HG03108 (cell line): ENCODE measurements around the gene RIMBP2.
"Not testable (repeated sequence)": the region's sequence is repeated elsewhere in the genome, so short reads cannot be mapped to it uniquely, and the experiment has no call there.

Source experiments
- ATAC-seq: cut with Tn5 transposase; IDR thresholded peaks from one replicate; pipeline ENCODE4 v1.9.1; 2021; ENCODE audit warnings: moderate library complexity; ENCODE audit not compliant: unreplicated experiment

Gene RIMBP2

DNA sequence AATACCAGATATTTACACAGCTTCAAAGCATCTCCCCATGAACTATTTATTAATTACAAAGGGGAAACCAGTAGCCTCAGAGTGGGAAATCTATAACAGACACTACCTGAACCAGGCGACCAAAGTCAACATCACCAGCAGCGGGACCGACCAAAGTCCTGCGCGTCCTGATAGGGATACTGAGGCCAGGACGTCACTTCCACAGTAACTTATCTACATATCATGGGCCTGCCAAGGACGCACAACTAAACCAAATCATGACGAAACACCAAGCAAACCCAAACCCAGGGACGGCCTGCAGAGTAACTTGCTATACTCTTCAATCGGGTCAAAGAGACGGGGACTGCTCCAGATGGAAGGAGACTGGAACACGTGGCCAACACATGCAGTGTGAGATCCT, 26.0 kb upstream of the RIMBP2 start:
- no peak for ATAC-seq

DNA sequence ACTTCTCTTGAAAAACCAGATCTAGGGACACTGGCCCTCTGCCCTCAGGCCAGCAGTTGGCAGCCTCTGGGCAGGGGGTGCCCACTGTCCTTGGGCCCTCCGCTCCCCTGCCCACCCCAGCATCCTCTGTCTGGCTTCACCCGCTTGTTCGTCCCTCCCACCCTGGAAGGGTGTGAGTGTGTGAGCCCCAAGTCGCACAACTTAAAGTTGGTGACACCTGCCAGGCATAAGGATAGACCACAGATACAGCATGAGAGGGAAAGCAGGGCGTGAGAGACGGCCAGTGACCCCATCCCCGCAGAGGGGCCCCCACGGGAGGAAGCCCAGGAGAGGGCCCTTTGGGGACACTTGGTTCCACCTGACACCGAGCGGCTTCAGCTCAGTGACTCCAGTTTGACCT, 23.5 kb upstream of the RIMBP2 start:
- no peak for ATAC-seq

DNA sequence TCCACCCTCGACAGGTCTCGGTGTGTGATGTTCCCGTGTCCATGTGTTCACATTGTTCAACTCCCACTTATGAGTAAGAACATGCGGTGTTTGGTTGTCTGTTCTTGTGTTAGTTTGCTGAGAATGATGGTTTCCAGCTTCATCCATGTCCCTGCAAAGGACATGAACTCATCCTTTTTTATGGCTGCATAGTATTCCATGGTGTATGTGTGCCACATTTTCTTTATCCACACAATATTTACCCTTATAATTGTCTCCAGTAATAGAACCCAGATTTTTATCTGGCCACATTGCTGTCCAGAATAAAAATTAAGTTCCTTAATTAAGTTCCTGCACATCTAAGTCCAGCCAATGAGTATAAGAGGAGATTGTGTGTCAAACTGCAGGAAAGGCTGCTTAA, 22.3 kb upstream of the RIMBP2 start:
- not testable (repeated sequence) for ATAC-seq

- no peak for ATAC-seq
Measured at GRCh38 chr12:130737731-130738130, 21.6 kb upstream of the RIMBP2 start.

GRCh38 chr12:130729344-130729743, 13.2 kb upstream of the RIMBP2 start:
- no peak for ATAC-seq

DNA sequence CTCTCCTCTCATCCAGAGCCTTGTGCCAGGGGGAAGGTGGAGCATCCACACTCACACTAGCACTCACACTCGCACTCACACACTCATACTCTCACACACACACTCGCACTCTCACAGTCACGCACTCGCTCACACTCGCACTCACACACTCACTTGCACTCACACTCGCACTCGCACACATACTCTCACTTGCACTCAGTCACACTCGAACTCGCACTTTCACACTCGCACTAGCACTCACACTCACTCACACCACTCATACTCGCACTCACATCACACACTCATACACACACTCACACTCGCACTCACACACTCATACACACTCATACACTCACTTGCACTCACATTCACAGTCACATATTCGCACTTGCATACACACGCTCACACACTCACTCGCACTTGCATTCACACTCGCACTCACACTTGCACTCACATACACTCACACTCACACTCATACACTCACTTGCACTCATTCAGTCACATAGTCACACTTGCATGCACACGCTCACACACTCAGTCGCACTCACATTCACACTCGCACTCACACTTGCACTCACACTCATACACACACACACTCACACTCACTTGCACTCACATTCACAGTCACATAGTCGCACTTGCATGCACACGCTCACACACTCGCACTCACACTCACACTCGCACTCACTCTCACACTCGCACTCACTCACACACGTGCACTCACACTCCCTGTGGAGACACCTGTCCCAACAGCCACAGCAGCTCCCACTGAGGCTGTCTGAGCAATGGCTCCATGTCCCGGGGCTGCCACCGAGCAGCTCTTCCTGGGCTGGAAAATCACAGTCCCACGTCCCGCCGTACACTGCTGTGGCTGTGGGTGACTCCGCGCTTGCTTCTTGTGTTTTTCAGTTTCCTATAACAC, 12.3 kb upstream of the RIMBP2 start:
- no peak for ATAC-seq

DNA sequence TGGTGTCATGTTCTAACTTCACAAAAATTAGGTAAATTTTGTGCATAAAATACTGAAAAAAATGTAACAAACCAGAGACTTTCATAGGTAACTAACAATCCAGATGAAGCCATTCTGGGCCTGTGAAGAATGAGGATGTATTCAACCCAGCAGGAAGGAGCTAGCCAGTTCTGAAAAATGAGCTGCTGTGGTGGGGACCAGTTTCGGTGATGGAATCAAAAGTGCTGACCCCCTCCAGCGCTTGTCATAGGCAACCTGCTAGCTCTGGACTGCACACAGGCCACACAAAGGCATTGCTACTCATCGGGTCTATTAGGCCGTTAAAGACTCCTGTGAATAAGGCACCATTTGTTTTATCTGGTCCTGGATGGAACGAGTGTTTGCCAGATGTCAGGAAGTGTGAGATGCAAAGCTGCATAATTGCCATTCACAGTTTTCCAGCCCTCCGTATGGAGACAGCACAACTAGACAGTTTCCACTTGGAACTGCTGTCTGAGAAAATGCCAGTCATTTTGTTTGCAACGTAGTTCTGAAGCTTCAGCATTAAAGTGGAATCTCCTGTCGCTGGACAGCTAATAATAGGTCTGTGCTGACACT, 3.3 kb upstream of the RIMBP2 start:
- no peak for ATAC-seq

- ATAC-seq = no peak
Measured at GRCh38 chr12:130717752-130718151, 1.7 kb upstream of the RIMBP2 start.

- no peak for ATAC-seq
Measured at GRCh38 chr12:130716969-130717366, 869 bp upstream of the RIMBP2 start.

- ATAC-seq = no peak
Measured at GRCh38 chr12:130715150-130715997, 725 bp downstream of the RIMBP2 start.

GRCh38 chr12:130714591-130715149, 1.4 kb downstream of the RIMBP2 start:
- no peak for ATAC-seq

DNA sequence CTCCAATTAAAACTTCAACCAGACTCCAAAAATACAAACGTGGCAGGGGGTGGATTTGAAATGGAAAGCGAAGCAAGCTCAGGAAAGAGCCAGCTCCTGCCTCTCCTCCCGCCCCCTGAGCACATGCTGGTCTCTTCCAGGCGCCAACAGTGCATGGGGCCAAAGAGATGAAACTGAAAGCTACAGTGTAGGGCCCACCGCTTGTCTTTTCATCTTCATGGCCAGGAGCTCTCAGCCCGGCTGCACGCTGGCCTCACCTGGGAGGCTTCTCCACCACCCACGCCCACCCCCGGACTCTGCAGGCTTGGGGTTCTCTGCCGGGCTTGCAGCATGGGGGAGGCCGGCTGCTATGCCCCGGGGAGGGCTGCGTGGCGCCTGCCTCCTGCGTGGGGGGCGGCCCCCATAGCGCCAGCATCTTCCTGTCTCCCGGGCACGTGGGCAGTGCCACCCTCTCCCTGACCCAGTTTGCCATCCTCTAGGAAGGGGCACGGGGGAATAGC, 2.0 kb downstream of the RIMBP2 start:
- no peak for ATAC-seq

- ATAC-seq = no peak
Measured at GRCh38 chr12:130713581-130713991, 2.5 kb downstream of the RIMBP2 start.

GRCh38 chr12:130712346-130713065, 3.6 kb downstream of the RIMBP2 start:
- ATAC-seq = no peak

GRCh38 chr12:130711756-130712155, 4.3 kb downstream of the RIMBP2 start:
- ATAC-seq = no peak

DNA sequence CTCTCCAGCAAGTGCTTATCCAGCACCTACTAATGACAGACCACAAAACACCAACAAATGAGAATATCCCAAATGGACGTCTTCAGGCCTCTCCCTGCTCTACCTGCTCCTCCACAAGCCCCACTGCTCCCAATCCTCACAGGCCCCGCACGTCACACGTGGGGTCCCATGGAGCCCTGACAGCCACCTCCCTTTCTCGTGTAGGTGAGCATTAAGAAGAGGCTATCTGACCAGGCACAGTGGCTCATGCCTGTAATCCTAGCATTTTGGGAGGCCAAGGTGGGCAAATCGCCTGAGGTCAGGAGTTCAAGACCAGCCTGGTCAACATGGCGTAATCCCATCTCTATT, 5.4 kb downstream of the RIMBP2 start:
- no peak for ATAC-seq

GRCh38 chr12:130709971-130710732, 5.9 kb downstream of the RIMBP2 start:
- ATAC-seq = no peak

DNA sequence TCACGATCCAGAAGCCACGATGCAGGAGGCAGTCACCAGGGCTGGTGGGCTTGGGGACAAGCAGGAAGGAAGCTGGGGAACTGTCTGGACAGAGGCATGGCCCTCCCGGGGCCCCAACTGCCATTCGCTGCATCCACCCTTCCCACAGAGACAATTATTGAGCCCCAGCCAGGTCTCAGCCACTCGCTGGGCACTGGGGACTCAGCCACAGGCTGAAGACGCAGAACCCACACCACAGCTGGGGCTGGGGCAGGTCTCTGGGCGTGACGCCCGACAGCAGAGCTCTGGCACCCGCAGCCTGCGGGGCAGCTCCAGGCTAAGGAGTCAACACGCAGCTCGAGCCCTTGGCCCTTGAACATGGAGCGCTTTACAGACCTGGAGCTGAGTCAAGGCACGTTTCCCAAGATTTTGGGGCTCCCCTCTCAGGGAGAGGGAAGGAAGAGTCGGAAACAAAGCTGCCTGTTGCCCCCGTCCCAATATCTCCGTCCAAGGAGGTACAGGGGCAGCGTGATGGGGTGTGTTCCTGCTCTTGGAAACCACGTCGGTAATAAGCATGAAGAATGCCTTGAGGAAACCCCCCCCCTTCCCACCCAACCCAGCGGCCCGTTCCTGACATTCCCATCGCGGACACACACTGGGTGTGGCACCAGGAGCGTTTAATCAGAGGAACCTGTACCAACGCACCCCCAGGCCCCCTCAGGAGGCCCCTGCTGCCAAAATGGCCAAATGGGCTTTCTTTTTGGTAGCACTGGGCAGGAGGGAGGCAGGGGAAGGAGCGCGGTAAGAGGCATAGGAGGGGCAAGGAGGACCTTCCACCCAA, 6.7 kb downstream of the RIMBP2 start:
- ATAC-seq = no peak

DNA sequence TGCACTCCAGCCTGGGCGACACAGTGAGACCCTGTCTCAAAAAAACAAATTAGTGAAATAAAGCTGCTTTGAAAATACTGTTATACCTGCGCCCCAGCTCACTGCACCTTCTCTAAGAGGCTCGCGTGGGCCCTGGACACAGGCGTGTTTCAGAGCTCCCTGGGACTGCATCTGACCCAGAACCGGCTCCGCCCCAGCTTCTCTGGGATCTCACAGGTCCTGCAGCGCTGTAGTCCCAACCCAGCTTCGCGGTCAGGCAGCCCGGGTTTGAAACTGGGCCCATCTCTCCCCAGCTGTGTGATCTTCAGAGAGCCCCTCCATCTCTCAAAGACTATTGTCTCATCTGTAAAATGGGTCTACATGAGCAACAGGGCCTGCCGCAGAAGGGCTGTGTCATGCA, 7.5 kb downstream of the RIMBP2 start:
- ATAC-seq = no peak
